Limb (tissue), 2 donors: ENCODE measurements around the gene OR6A2.

Experiments used
- DNase-seq, 2 donors: peaks; one replicate each; pipeline ENCODE4 v3.0.0-alpha.2; 2016; ENCODE audit errors: extremely low spot score in 2 of 2

OR6A2 gene

GRCh38 chr11:6757373-6757967, 42.0 kb downstream of the OR6A2 start:
- peak; percentile 61 to 68 for DNase-seq

DNA sequence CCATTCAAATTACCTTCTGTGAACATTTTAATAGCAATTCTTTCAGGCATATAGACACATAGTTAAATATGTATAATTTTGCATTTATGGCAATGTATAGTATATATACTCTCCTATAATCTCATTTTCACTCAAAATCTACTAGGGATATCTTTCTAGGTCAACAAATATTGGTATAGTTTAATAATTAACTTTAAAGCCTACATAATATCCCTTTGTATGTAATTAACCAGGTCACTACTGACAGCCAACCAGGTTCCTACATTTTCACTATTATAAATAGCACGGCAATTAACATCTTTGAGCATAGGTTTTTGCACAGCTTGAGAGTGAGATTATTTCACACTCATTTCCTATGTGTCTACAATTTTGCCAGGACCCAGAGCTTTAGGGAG, 43.5 kb downstream of the OR6A2 start:
- no peak for DNase-seq

GRCh38 chr11:6755303-6755952, 44.1 kb downstream of the OR6A2 start:
- peak; percentile 44 to 77 for DNase-seq

GRCh38 chr11:6747097-6747668, 52.3 kb downstream of the OR6A2 start:
- no peak for DNase-seq

GRCh38 chr11:6746626-6747025, 52.9 kb downstream of the OR6A2 start:
- no peak for DNase-seq

DNA sequence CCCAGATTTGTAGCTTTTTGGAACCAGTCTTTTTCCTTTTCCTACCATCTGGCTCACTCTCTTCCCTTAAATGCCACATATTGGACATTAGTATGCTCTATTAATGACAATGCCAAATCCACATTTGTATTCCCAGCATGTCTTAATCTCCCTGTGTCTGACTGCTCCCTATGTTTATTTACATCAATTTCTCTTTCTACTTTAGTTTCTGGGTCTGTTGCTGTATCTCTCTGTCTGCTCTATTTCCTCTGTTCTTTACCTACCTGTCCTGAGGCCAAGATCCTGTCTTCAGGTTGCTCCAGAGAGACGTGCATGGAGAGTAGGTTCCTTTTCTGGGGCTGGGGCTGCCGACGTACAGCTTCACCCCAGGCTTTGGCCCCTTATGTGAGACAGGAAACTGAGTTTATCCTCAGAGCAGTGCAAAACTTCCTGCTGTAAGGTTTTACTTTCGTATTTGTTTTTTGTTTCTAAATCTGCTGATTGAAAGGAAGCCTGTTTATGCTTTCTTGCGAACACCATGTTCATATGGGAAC, 53.3 kb downstream of the OR6A2 start:
- no peak for DNase-seq

GRCh38 chr11:6745465-6746015, 53.9 kb downstream of the OR6A2 start:
- no peak for DNase-seq

DNA sequence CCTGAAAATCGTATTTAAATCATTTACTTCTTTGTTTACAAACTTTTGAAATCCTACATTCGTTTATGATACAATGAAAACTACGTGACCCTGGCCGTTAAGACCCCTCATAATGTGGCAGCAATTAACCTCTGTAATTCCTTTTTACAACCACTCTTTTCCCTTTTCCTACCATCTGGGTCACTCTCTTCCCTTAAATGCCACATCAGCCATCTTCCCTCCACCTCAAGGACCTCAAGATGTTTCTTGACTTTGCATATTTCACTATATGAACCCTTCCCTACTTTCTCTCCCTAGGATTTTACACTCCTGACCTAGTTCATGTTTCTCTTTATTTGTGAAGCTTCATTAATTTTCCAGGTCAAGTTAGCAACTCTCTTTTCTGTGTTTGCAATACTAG, 54.5 kb downstream of the OR6A2 start:
- no peak for DNase-seq

DNA sequence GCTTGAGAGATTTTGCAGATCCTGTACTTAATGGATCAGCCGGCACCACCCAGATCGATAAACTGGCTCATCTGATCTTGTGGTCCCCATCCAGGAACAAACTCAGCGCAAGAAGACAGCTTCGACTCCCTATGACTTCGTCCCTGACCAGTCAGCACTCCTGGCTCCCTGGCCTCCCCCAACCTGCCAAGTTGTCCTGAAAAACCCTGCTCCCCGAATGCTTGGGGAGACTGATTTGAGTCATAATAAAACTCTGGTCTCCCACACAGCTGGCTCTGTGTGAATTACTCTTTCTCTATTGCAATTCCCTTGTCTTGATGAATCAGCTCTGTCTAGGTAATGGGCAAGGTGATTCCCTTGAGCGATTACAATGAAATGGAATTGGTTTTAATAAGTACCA, 57.2 kb downstream of the OR6A2 start:
- DNase-seq: no peak
